BE2C (cell line): ENCODE results near the gene LCT.
"Not testable (repeated sequence)": the region's sequence is repeated elsewhere in the genome, so short reads cannot be mapped to it uniquely, and the experiment has no call there.

Experiments used
- DNase-seq: peaks from one replicate; pipeline ENCODE4 v3.0.0-alpha.2; 2020
- H3K27me3 ChIP-seq: fragments of 250-450 bp; sonication (Bioruptor Pico); 2 replicates; pipeline ENCODE4 v1.5.1; 2020; ENCODE audit warnings: mild to moderate bottlenecking
- H3K36me3 ChIP-seq: fragments of 250-450 bp; sonication (Bioruptor Pico); 2 replicates; pipeline ENCODE4 v1.5.1; 2020; ENCODE audit warnings: mild to moderate bottlenecking
- H3K4me1 ChIP-seq: fragments of 250-450 bp; sonication (Bioruptor Pico); 2 replicates; pipeline ENCODE4 v1.5.1; 2020
- H3K4me3 ChIP-seq: 2 replicates; pipeline ENCODE4 v1.5.1; 2011; ENCODE audit warnings: low read depth, low read length
- H3K9me3 ChIP-seq: fragments of 250-450 bp; sonication (Bioruptor Pico); 2 replicates; pipeline ENCODE4 v1.5.1; 2020
- TF ChIP-seq, protein P1 (sequence below): IDR thresholded peaks from 2 replicates; pipeline ENCODE4 v1.5.1; 2012; ENCODE audit warnings: mild to moderate bottlenecking, low read depth, low read length

The LCT gene

GRCh38 chr2:135818937-135819610, 17.9 kb downstream of the LCT start:
- TF ChIP-seq, protein P1, sequence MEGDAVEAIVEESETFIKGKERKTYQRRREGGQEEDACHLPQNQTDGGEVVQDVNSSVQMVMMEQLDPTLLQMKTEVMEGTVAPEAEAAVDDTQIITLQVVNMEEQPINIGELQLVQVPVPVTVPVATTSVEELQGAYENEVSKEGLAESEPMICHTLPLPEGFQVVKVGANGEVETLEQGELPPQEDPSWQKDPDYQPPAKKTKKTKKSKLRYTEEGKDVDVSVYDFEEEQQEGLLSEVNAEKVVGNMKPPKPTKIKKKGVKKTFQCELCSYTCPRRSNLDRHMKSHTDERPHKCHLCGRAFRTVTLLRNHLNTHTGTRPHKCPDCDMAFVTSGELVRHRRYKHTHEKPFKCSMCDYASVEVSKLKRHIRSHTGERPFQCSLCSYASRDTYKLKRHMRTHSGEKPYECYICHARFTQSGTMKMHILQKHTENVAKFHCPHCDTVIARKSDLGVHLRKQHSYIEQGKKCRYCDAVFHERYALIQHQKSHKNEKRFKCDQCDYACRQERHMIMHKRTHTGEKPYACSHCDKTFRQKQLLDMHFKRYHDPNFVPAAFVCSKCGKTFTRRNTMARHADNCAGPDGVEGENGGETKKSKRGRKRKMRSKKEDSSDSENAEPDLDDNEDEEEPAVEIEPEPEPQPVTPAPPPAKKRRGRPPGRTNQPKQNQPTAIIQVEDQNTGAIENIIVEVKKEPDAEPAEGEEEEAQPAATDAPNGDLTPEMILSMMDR = peak; percentile 31; the same call in 1 of the 2 replicates
- no peaks in the 10 kb centered on the region for H3K36me3 ChIP-seq
- no peak overlapping the region for H3K4me3 ChIP-seq
- no peaks in the 10 kb centered on the region for H3K27me3 ChIP-seq
- no peaks in the 10 kb centered on the region for H3K4me1 ChIP-seq
- no peak for DNase-seq
- no peaks in the 10 kb centered on the region for H3K9me3 ChIP-seq

DNA sequence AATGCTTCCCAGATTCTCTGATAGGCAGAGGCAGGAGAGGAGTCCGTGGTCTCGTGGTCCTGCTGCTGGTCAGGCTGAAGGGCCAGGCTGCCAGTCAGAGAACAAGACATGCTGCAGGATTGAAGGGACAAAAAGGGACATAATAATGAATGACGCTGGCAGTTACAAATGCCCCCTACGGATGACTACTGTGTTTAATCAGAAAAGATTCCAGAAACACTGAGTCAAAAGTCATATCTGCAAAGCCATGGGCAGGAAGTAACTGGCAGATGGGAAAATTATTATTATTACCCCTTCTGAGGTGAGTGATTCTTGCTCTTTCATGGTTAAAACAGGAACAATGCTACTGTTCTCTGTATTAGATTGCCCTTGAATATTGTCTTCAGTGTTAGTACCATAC, 19.0 kb downstream of the LCT start:
- H3K9me3 ChIP-seq = no peaks in the 10 kb centered on the region
- no peaks in the 10 kb centered on the region for H3K36me3 ChIP-seq
- TF ChIP-seq, protein P1 = no peak
- H3K4me1 ChIP-seq = no peaks in the 10 kb centered on the region
- no peaks in the 10 kb centered on the region for H3K27me3 ChIP-seq
- no peak for DNase-seq
- no peak overlapping the region for H3K4me3 ChIP-seq

DNA sequence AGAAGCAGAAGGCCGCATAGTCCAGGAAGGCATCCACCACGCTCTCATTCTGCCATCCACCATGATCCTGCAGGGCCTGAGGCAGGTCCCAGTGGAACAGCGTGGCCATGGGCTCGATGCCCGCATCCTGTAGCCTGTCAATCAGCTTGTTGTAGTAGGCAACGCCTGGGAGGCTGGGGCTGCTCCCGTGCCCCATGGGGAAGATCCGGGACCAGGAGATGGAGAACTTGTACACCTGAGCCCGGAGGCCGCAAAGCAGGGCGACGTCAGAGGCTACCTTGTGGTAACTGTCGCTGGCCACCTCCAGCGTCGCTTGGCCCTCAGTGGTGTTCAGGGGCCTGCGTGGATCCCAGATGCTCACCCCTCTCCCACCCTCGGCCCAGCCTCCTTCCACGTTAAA, 19.5 kb downstream of the LCT start:
- H3K36me3 ChIP-seq = no peaks in the 10 kb centered on the region
- H3K27me3 ChIP-seq = no peaks in the 10 kb centered on the region
- DNase-seq = no peak
- H3K9me3 ChIP-seq = no peaks in the 10 kb centered on the region
- H3K4me3 ChIP-seq = no peak overlapping the region
- H3K4me1 ChIP-seq = no peaks in the 10 kb centered on the region
- TF ChIP-seq, protein P1 = no peak

DNA sequence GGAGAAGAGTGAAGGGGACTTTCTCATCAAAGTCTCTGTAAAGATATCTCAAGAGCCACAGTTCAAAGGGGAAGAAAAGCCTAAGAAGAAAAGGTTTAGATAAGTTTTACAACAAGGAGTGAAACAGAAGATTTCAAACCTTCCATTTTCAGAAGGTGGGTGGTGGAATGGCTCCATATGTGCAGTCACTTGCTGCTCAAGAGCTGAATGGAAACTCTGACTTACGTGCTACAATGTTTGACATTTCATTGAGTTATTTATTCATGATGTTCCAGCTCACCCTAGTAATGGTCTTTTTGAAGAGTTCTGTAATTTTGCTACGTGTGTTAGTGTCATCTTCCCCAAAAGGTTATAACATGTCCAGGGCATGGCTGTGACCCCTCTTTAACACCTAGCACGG, 21.7 kb downstream of the LCT start:
- TF ChIP-seq, protein P1 = no peak
- H3K4me1 ChIP-seq = no peaks in the 10 kb centered on the region
- DNase-seq = no peak
- H3K4me3 ChIP-seq = no peak overlapping the region
- H3K9me3 ChIP-seq = no peaks in the 10 kb centered on the region
- no peaks in the 10 kb centered on the region for H3K27me3 ChIP-seq
- no peaks in the 10 kb centered on the region for H3K36me3 ChIP-seq

DNA sequence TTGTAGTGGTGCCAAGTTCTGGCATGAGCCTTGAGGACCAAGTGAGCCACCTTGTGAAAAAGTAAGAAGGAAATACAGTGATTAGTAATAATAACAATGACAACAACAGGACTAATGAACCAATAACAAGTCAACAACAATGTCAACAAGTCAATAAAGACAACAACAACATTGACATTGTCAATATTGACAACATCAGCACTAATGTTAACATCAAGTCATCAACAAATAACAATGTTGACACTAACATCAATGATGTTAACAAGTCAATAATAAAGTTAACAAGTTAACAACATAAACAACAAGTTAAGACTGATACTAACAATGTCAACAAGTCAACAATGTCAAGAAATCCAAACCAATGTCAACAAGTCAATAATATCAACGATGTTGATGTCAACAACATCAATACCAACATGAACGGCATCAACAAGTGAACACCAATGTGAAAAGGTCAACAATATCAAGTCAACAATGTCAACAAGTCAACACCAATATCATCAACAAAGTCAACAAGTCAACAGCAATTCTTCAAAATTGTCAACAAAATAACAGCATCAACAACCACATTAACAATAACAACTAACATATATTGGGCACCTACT, 24.0 kb downstream of the LCT start:
- DNase-seq = no peak
- H3K4me1 ChIP-seq = no peaks in the 10 kb centered on the region
- TF ChIP-seq, protein P1 = no peak
- no peaks in the 10 kb centered on the region for H3K36me3 ChIP-seq
- no peak overlapping the region for H3K4me3 ChIP-seq
- no peaks in the 10 kb centered on the region for H3K27me3 ChIP-seq
- H3K9me3 ChIP-seq = no peaks in the 10 kb centered on the region

DNA sequence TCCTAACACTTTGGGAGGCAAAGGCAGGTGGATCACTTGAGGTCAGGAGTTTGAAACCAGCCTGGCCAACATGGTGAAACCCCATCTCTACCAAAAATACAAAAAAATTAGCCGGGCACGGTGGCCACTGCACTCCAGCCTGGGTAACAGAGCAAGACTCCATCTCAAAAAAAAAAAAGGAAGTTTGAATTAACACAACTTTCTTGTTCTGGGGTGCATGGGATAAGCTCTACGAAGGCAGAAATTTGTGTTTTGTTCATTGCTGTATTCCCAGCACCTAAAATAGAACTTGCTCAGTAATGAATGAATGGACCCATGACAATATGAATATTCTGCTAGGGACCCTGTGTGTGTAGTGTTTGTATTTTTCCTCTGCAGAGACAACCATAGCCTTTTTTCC, 29.1 kb downstream of the LCT start:
- not testable (repeated sequence) for H3K27me3 ChIP-seq

More for the DNA sequence above, 29.1 kb downstream of the LCT start:
- H3K36me3 ChIP-seq, H3K4me3 ChIP-seq, H3K9me3 ChIP-seq, DNase-seq, H3K4me1 ChIP-seq: not testable (repeated sequence)
